Heart right ventricle (tissue), 16 donors: ENCODE data around the gene SRGAP1. TPM values are rescaled to one million over a fixed set of nuclear protein-coding genes. Genes with fewer than 3 reads are reported as not detected.
"Not testable (repeated sequence)": the region's sequence is repeated elsewhere in the genome, so short reads cannot be mapped to it uniquely, and the experiment has no call there.

ENCODE experiments used
- ATAC-seq, 8 donors: fragments of 200-7000 bp; cut with Tn5 transposase; one replicate each; pipeline ENCODE4 v1.9.1; 2020; ENCODE audit warnings: mild to moderate bottlenecking in 8 of 8, moderate library complexity in 8 of 8, moderate number of reproducible peaks in 1 of 8
- DNase-seq, 2 donors: peaks; one replicate each; pipeline ENCODE4 v3.0.0-alpha.2; 2020
- H3K27ac ChIP-seq, 10 donors: fragments of 200-600 bp; sonication (generic) in 2 of 10; one replicate each; pipeline versions ENCODE4 v1.5.0 to v1.8.0; 2020 to 2022; ENCODE audit warnings: mild to moderate bottlenecking in 3 of 10
- H3K27me3 ChIP-seq, 7 donors: fragments of 200-600 bp; one replicate each; pipeline ENCODE4 v1.8.0; 2021 to 2022; ENCODE audit warnings: mild to moderate bottlenecking in 2 of 7
- H3K36me3 ChIP-seq, 9 donors: fragments of 200-600 bp; sonication (generic) in 1 of 9; one replicate each; pipeline versions ENCODE4 v1.5.0 to v1.8.0; 2020 to 2022; ENCODE audit warnings: mild to moderate bottlenecking in 2 of 9
- H3K4me1 ChIP-seq, 9 donors: fragments of 200-600 bp; sonication (generic) in 1 of 9; one replicate each; pipeline versions ENCODE4 v1.5.0 to v1.8.0; 2020 to 2022; ENCODE audit warnings: mild to moderate bottlenecking in 4 of 9
- H3K4me3 ChIP-seq, 10 donors: fragments of 200-600 bp; sonication (generic) in 2 of 10; one replicate each; pipeline versions ENCODE4 v1.5.0 to v1.8.0; 2020 to 2022; ENCODE audit warnings: mild to moderate bottlenecking in 7 of 10, moderate library complexity in 2 of 10
- H3K9me3 ChIP-seq, 11 donors: fragments of 200-600 bp in 10 of 11; sonication (generic) in 2 of 11; one replicate each; pipeline versions ENCODE4 v1.5.0 to v1.8.0; 2013 to 2022; ENCODE audit warnings: mild to moderate bottlenecking in 2 of 11, control low read depth in 1 of 11, moderate library complexity in 1 of 11
- WGBS, 2 donors: extraction: QIAGEN DNeasy Blood & Tissue Kit; methylation state at CpG; one replicate each; pipeline ENCODE4 v1.1.7; 2013; ENCODE audit warnings: inconsistent platforms in 1 of 2; 5-methylcytosine and 5-hydroxymethylcytosine counted together
- intact Hi-C, 10 donors: fragments of 100-400 bp; cut with DNase I; formaldehyde crosslinking; loops; one replicate each; pipeline versions ENCODE4 v1.11.1 to v1.14.2; 2022
- polyA plus RNA-seq, 2 donors: library from polyadenylated mRNA; stranded (reverse); fragments of 200-250 nt; gene quantifications; one replicate each; pipeline ENCODE4 v1.2.3, GENCODE V29; 2013
- total RNA-seq, 10 donors: library from RNA; stranded (reverse); fragmentation: NEBNext Ultra II Directional in 3 of 10; extraction: Animal tissue kit (Norgen Biotek cat#: 25700) in 3 of 10; gene quantifications; one replicate each; pipeline versions ENCODE4 v1.2.1 to v1.2.4, GENCODE V29; 2021 to 2023
- TF ChIP-seq, protein P1 (sequence below), 9 donors: fragments of 200-600 bp; sonication (generic) in 2 of 9; IDR thresholded peaks; one replicate each; pipeline versions ENCODE4 v1.5.0 to v1.8.0; 2021 to 2022; ENCODE audit warnings: antibody characterized with exemption in 9 of 9, mild to moderate bottlenecking in 5 of 9, moderate library complexity in 1 of 9
- donor health status: Arrhythmogenic right ventricular cardiomyopathy.
- donor health status: ischemic (EF 13 %, LVEDD 7.1; RV severe dilation, severe dysfunction).
- donor health status: healthy with polysubstance abuse.
- donor health status: DM: no; HTN: yes; CAD: no.
- donor health status: DM: no; HTN: no; CAD: no.
- donor health status: ischemic (EF 25% LVEDD 6.9; RV normal size, moderate dysfunction).
- donor health status: ischemic (EF 25% LVEDD 5.7; RV mildly dilated, moderate dysfunction).
- donor health status: healthy.
- donor health status: DM: yes; HTN: yes; CAD: no.
- donor health status: Ischemic cardiomyopathy.
- donor health status: ischemic (EF 35%, LVEDD 5.7; RV mildly dilated, moderate dysfunction).
- donor health status: nonischemic (EF 11% LVEDD 7.7; RV severe dilation, severe dysfunction).
- donor health status: DM: yes; HTN: yes; CAD: no.
- donor health status: PGD.
- donor health status: ischemic (EF 29% LVEDD 5.4; RV normal size, mild dysfunction).
- donor health status: nonischemic (EF 23%, LVEDD 6.1; RV moderate dilation, normal function).

Gene SRGAP1
- total and polyA plus RNA-seq, 12 donors = 1.3 to 6.4 (median 3.6) TPM

DNA sequence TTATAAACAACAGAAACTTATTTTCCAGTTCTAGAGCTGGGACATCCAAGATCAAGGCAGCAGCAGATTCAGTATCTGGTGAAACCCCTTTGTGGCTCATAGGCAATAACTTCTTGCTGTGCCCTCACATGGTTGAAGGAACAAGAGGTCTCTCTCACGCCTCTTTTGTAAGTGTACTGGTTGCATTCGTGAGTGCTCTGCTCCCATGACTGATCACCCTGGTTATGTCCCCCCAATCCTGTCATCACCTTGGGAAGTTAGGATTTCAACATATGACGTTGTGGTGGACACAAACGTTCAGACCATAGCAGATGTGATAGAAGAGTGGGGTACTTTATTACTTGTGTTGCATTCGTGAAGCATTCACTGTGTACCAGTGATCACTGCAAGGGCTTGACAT lies 184.0 kb downstream of the SRGAP1 start:
- Histone ChIP-seq H3K27me3 (no peaks in the 10 kb centered on the region), H3K36me3 (no peaks in the 10 kb centered on the region), H3K27ac (no peak overlapping the region), H3K4me3 (no peak overlapping the region), H3K9me3 (peaks cover 0 to 9% (median 0%) of the 10 kb centered on the region in 11 donors), H3K4me1 (no peaks in the 10 kb centered on the region)
- intact Hi-C loops = no loop called here
- TF ChIP-seq, protein P1, sequence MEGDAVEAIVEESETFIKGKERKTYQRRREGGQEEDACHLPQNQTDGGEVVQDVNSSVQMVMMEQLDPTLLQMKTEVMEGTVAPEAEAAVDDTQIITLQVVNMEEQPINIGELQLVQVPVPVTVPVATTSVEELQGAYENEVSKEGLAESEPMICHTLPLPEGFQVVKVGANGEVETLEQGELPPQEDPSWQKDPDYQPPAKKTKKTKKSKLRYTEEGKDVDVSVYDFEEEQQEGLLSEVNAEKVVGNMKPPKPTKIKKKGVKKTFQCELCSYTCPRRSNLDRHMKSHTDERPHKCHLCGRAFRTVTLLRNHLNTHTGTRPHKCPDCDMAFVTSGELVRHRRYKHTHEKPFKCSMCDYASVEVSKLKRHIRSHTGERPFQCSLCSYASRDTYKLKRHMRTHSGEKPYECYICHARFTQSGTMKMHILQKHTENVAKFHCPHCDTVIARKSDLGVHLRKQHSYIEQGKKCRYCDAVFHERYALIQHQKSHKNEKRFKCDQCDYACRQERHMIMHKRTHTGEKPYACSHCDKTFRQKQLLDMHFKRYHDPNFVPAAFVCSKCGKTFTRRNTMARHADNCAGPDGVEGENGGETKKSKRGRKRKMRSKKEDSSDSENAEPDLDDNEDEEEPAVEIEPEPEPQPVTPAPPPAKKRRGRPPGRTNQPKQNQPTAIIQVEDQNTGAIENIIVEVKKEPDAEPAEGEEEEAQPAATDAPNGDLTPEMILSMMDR (IDR thresholded peaks at IDR 0.05) = no peak
- DNase-seq (no peak), ATAC-seq (no peak)
- 46 to 90% methylated on average over 5 of the region's 5 CpGs for WGBS, 2 donors

DNA sequence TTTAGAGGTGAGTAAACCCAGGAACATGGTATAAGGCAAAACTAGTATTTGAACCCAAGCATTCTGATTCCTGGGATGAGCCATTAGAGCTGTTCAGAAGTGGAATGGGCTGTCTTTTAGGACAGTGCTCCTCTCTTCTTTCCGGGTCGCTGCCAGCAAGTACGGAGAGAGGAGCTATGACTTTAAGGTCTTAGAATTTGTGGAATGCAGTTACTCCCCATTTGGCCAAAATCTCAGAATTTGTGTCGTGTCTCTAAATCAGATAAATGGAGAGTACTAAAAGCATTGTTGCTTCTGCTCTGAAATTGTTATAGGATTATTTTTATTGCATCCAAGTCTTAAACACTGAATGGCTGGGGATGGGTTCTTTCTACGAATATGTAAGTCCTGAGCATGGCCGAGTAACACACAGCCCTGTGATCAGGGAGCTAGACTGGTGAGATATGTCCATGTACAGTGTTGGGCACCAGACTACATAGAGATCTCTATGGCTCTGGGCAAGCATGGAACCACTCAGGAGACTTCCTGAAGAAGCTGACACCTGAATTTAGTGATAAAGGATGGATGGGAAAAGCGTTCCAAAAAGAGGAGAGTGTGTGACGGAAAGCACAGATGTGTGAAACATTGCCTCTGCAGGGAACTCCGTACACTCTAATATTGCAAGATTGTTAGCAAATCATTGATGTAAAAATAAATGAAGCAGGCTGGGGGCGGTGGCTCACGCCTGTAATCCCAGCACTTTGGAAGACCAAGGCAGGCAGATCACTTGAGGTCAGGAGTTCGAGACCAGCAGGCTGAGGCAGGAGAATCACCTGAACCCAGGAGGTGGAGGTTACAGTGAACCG lies 184.7 kb downstream of the SRGAP1 start:
- TF ChIP-seq, protein P1 (IDR thresholded peaks at IDR 0.05) = no peak
- H3K4me3 ChIP-seq = no peak overlapping the region
- no peaks in the 10 kb centered on the region for H3K36me3 ChIP-seq
- DNase-seq = no peak
- ATAC-seq = no peak
- no peaks in the 10 kb centered on the region for H3K4me1 ChIP-seq
- intact Hi-C loops = no loop called here
- 81 to 94% methylated on average over 13 of the region's 13 CpGs for WGBS, 2 donors
- H3K27me3 ChIP-seq = no peaks in the 10 kb centered on the region
- H3K27ac ChIP-seq = no peak overlapping the region
- H3K9me3 ChIP-seq = peaks cover 0 to 9% (median 0%) of the 10 kb centered on the region in 11 donors

DNA sequence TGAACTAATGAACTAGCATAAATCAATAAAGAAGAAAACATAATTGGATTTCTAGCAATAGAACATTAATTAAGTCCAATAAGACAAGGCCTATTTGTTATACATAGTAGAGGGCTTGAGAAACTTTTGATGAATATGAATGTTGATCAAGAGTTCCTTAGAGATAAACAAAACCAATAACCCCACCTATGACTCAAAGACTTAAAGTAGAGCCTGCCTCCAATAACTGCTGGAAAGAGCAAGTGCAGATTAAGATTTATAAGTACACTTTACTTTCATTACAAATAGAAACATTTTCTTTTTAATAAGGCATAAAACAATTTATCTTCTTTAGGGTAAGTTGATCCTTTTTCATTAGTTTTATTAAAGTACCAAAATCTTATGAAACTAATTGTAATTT lies 185.7 kb downstream of the SRGAP1 start:
- no peak for DNase-seq
- no peaks in the 10 kb centered on the region for H3K36me3 ChIP-seq
- no peaks in the 10 kb centered on the region for H3K27me3 ChIP-seq
- TF ChIP-seq, protein P1 (IDR thresholded peaks at IDR 0.05) = no peak
- peaks cover 0 to 12% (median 0%) of the 10 kb centered on the region in 11 donors for H3K9me3 ChIP-seq
- intact Hi-C loops = no loop called here
- H3K4me3 ChIP-seq = no peak overlapping the region
- no peaks in the 10 kb centered on the region for H3K4me1 ChIP-seq
- no peak overlapping the region for H3K27ac ChIP-seq
- ATAC-seq = no peak

DNA sequence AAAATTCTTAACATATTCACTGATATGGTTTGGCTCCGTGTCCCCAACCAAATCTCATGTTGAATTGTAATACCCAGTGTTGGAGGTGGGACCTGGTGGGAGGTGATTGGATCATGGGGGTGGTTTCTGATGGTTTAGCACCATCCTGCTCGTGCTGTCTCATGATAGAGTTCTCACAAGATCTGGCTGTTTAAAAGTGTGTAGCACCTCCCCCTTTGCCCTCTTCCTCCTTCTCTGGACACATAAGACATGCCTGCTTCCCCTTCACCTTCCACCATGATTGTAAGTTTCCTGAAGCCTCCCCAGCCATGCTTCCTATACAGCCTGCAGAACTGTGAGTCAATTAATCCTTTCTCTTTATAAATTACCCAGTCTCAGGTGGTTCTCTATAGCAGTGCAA lies 189.6 kb downstream of the SRGAP1 start:
- 81 to 93% methylated on average over 2 of the region's 2 CpGs for WGBS, 2 donors
- H3K4me3 ChIP-seq, H3K27ac ChIP-seq, H3K27me3 ChIP-seq, ATAC-seq, DNase-seq, intact Hi-C loops, H3K4me1 ChIP-seq, H3K36me3 ChIP-seq: not testable (repeated sequence)
- H3K9me3 ChIP-seq = peaks cover 0 to 19% (median 0%) of the 10 kb centered on the region in 11 donors

DNA sequence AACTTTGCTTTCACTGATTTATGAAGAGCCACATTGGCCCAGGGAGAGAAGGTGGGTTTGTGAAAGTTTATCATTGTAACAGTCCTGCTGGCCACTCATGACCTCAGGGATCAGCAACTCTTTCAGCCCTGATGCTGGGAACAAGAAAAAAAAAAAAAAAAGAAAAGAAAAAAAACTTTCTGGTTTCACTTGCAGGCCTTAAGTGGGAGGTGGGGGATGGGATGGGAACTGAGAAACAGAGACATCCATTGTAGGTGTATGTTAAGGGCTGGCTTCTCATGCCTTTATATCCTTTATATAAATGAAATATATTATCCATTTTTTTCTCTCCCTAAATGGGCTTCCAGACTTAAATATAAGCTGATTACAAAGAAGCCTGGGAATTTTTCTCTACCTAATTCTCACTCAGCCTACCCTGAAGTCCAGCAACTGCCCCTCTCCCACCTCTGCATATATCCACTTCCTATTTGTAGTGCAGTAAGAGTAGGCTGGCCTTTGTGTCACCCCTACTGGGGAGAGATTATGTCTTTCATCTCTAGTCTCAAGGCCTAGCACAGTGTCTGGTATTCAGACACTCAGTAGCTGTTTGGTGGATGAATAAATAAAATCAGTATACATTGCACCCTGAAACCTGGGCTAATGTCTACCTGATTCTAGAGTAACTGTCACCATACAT lies 190.5 kb downstream of the SRGAP1 start:
- no peak overlapping the region for H3K27ac ChIP-seq
- no peak for ATAC-seq
- TF ChIP-seq, protein P1 (IDR thresholded peaks at IDR 0.05) = no peak
- no peaks in the 10 kb centered on the region for H3K27me3 ChIP-seq
- H3K4me1 ChIP-seq = peaks cover 0 to 16% (median 11%) of the 10 kb centered on the region in 9 donors
- intact Hi-C loops = no loop called here
- H3K9me3 ChIP-seq = peaks cover 0 to 19% (median 0%) of the 10 kb centered on the region in 11 donors
- no peak overlapping the region for H3K4me3 ChIP-seq
- no peaks in the 10 kb centered on the region for H3K36me3 ChIP-seq
- no peak for DNase-seq
